SU-DHL-6 (cell line): ENCODE data around the gene UBA6.

Experiments
- H2AFZ ChIP-seq: fragments of 200-600 bp; sonication (generic); 2 replicates; pipeline ENCODE4 v1.6.1; 2014; ENCODE audit warnings: low read depth, mild to moderate bottlenecking, moderate library complexity, mixed read lengths, antibody characterized with exemption, low read length; ENCODE audit not compliant: severe bottlenecking
- H3F3A ChIP-seq: fragments of 200-600 bp; shearing (Covaris generic); 2 replicates; pipeline ENCODE4 v1.6.0; 2016; ENCODE audit warnings: antibody characterized with exemption, mild to moderate bottlenecking; ENCODE audit not compliant: insufficient read depth
- H3K27ac ChIP-seq: fragments of 200-600 bp; sonication (generic); 2 replicates; pipeline ENCODE4 v1.5.1; 2016; ENCODE audit warnings: low read depth, mild to moderate bottlenecking, low read length, moderate library complexity, mixed read lengths
- H3K27me3 ChIP-seq: fragments of 200-600 bp; sonication (generic), shearing (Covaris generic); 2 replicates; pipeline ENCODE4 v1.6.0; 2014; ENCODE audit warnings: mild to moderate bottlenecking, low read length
- H3K36me3 ChIP-seq: fragments of 200-600 bp; sonication (generic); 2 replicates; pipeline ENCODE4 v1.6.1; 2014; ENCODE audit warnings: mild to moderate bottlenecking, low read length, mixed read lengths
- H3K4me2 ChIP-seq: fragments of 300-600, 200-600 bp; shearing (Covaris generic), sonication (generic); 2 replicates; pipeline ENCODE4 v1.6.0; 2014; ENCODE audit warnings: low read length, low read depth, mild to moderate bottlenecking; ENCODE audit not compliant: poor library complexity, severe bottlenecking
- H3K4me3 ChIP-seq: fragments of 200-600 bp; sonication (generic); 2 replicates; pipeline ENCODE4 v1.5.1; 2014; ENCODE audit warnings: antibody characterized with exemption, low read length, mild to moderate bottlenecking, mixed read lengths; ENCODE audit not compliant: insufficient read depth, poor library complexity, severe bottlenecking
- H3K79me2 ChIP-seq: fragments of 200-600 bp; sonication (generic); 2 replicates; pipeline ENCODE4 v1.6.1; 2014; ENCODE audit warnings: mild to moderate bottlenecking, low read length, moderate library complexity; ENCODE audit not compliant: insufficient read depth
- H3K9ac ChIP-seq: fragments of 200-600 bp; sonication (generic); 2 replicates; pipeline ENCODE4 v1.7.0; 2014; ENCODE audit warnings: mild to moderate bottlenecking, low read length
- H3K9me2 ChIP-seq: fragments of 200-600 bp; sonication (generic); replicated peaks from 2 replicates; pipeline ENCODE4 v1.6.1; 2014; ENCODE audit warnings: low read length; ENCODE audit not compliant: insufficient read depth
- H3K9me3 ChIP-seq: fragments of 200-600 bp; sonication (generic); 2 replicates; pipeline ENCODE4 v1.6.1; 2014; ENCODE audit warnings: low read length, mixed read lengths; ENCODE audit not compliant: insufficient read depth
- H4K20me1 ChIP-seq: fragments of 200-600 bp; sonication (generic); 2 replicates; pipeline ENCODE4 v1.6.1; 2014; ENCODE audit warnings: low read depth, mild to moderate bottlenecking, antibody characterized with exemption, low read length, moderate library complexity, mixed read lengths
- CTCF ChIP-seq: fragments of 200-600 bp; sonication (generic); IDR thresholded peaks from one replicate; pipeline ENCODE4 v1.5.1; 2017; ENCODE audit warnings: antibody characterized with exemption, mild to moderate bottlenecking, low read length, moderate library complexity; ENCODE audit not compliant: insufficient read depth, poor library complexity, severe bottlenecking
- EZH2phosphoT487 ChIP-seq: fragments of 200-600 bp; sonication (generic), shearing (Covaris generic); conservative IDR thresholded peaks from 2 replicates; pipeline ENCODE4 v1.6.1; 2018; ENCODE audit warnings: mild to moderate bottlenecking, antibody characterized with exemption, low read length, moderate library complexity, mixed read lengths

The UBA6 gene

GRCh38 chr4:67704843-67705242, 3.9 kb upstream of the UBA6 start:
- no peak overlapping the region for H3K9ac ChIP-seq
- H3K27me3 ChIP-seq: no peaks in the 10 kb centered on the region
- no peak overlapping the region for H3K27ac ChIP-seq
- H4K20me1 ChIP-seq: no peaks in the 10 kb centered on the region
- H3K79me2 ChIP-seq: peaks cover 62% of the 10 kb centered on the region
- no peak overlapping the region for H3K4me2 ChIP-seq
- H3K36me3 ChIP-seq: 0 out of 2 replicates have a peak, but pooled peaks cover 2% of the 10 kb centered on the region
- H3K4me3 ChIP-seq: no peak overlapping the region
- no peak overlapping the region for H2AFZ ChIP-seq
- peaks cover 11% of the 10 kb centered on the region for H3F3A ChIP-seq
- H3K9me2 ChIP-seq: no peaks in the 10 kb centered on the region
- TF ChIP-seq EZH2phosphoT487: no peak
- TF ChIP-seq CTCF: no peak
- no peaks in the 10 kb centered on the region for H3K9me3 ChIP-seq

DNA sequence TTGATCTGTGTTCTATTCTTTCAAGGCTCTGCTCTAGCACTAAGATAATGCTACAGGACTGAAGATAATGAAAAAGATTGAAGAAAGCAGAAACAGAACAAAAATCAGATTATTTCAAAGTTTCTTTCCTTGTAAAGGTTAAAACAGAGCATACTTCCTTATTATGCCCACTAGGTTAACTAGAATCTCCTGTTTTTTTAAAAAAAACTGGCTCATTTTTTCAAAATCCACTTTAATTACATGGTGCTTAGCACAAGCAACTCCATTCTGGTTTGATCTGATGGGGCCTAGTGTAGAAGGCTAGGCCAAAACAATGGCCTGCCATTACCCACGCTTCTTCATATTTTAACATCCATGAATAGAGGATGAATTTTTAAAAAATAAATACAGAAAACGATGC, 1.2 kb upstream of the UBA6 start:
- TF ChIP-seq CTCF: no peak
- TF ChIP-seq EZH2phosphoT487: no peak
- Histone ChIP-seq H3K79me2 (peaks cover 67% of the 10 kb centered on the region), H3K4me2 (peak overlapping the region; percentile 93), H3K9me3 (no peaks in the 10 kb centered on the region), H3K36me3 (no peaks in the 10 kb centered on the region), H3K27me3 (no peaks in the 10 kb centered on the region), H3K9ac (peak overlapping the region; percentile 82; the same call in 1 of the 2 replicates), H3F3A (peaks cover 11% of the 10 kb centered on the region), H2AFZ (no peak overlapping the region), H3K4me3 (peak overlapping the region; percentile 85), H3K9me2 (no peaks in the 10 kb centered on the region), H3K27ac (peak overlapping the region; percentile 68), H4K20me1 (no peaks in the 10 kb centered on the region)

DNA sequence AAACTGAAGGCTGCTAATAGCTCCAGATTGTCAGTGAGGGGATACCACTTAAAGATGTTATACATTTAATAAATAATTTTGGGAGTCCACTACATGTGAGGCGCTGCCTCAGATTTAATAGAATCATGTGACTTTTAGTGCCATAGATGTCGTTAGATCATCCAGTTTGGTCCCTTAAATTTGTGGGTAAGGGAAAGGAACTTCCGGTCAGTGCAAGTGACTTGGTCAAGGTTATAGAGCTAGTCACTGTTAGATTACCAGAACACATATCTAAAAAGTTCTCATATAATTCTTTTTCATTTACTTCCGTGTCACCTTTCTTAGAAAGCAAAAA, 529 bp upstream of the UBA6 start:
- no peaks in the 10 kb centered on the region for H3K9me2 ChIP-seq

More for the DNA sequence above, 529 bp upstream of the UBA6 start:
- no peaks in the 10 kb centered on the region for H3K36me3 ChIP-seq
- no peaks in the 10 kb centered on the region for H4K20me1 ChIP-seq
- no peaks in the 10 kb centered on the region for H3K9me3 ChIP-seq
- peak overlapping the region; percentile 82 for H3K9ac ChIP-seq
- peaks cover 11% of the 10 kb centered on the region for H3F3A ChIP-seq
- peak overlapping the region; percentile 85 for H3K4me3 ChIP-seq
- peaks cover 69% of the 10 kb centered on the region for H3K79me2 ChIP-seq
- no peak for TF ChIP-seq CTCF
- TF ChIP-seq EZH2phosphoT487: no peak
- H3K4me2 ChIP-seq: peak overlapping the region; percentile 93
- H3K27ac ChIP-seq: peak overlapping the region; percentile 68
- H2AFZ ChIP-seq: no peak overlapping the region
- H3K27me3 ChIP-seq: no peaks in the 10 kb centered on the region
